ENCODE measurements around the gene TTLL5. TPM values are rescaled to one million over a fixed set of nuclear protein-coding genes. Genes with fewer than 3 reads are reported as not detected.

TTLL5 gene
- total and polyA plus RNA-seq, 2 of the 4 experiments (the other 2 are of a cell fraction): 11.9 to 16.7 TPM

DNA sequence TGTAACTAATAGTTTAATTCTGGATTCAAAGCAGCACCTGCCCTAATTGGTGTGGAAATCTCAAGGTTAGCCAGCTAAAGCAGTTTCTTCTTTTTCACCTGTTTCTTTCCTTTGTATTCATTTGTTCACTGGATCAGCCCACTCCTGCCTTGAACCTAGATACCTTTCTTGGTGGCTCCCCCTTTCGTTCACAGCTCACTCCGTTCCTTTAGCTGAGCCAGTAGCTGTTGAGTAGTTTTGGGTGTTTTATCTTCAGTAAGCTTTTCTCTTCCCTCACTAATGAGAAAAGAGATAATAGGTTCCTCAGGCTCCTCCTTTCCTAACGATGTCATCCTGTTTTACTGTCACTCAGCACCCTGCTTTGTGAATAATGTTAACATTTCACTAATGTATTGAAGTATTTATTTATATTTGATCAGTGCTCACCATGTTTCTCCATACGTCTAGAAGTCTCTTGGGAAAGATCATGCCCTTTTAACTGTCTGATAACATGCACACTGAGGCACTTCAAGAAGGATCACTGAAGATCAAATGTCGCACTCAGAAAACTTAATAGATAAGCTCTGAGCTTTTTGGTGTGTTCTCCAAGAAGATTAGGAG is 199.6 kb downstream of the TTLL5 start:
- BruUV-seq (replicated peaks): no TSS peak
- Histone ChIP-seq H3K27ac (ENCODE audit: insufficient read depth, low read length) (no peak overlapping the region), H2AFZ (replicated peaks; ENCODE audit: low read length, poor library complexity) (no peak overlapping the region), H3K4ac (ENCODE audit: low read depth, low read length) (peak overlapping the region; percentile 22; the same call in 1 of the 2 replicates), H2BK120ac (ENCODE audit: low read depth, low read length) (peak overlapping the region; percentile 63; the same call in 1 of the 2 replicates), H2BK15ac (ENCODE audit: low read depth, low read length) (no peak overlapping the region), H3K14ac (replicated peaks; ENCODE audit: low read depth, low read length) (peak overlapping the region; percentile 3; the same call in 1 of the 2 replicates), H4K91ac (ENCODE audit: insufficient read depth, low read depth, low read length) (no peak overlapping the region), H2BK20ac (ENCODE audit: low read depth, low read length) (peak overlapping the region; percentile 24; the same call in 1 of the 2 replicates), H4K8ac (ENCODE audit: low read depth in 2 of 2, low read length in 2 of 2) (peak overlapping the region in 1 of 2 experiments; percentile 21; a peak in 1 of 4 replicates), H3K79me1 (ENCODE audit: low read depth in 1 of 2, low read length in 2 of 2) (no peaks in the 10 kb centered on the region; a peak in 1 of 4 replicates), H2BK5ac (ENCODE audit: low read depth, low read length, poor library complexity, severe bottlenecking) (peak overlapping the region; percentile 16), H3K4me3 (ENCODE audit: insufficient read depth, low read depth, low read length) (no peak overlapping the region), H4K20me1 (ENCODE audit: insufficient read depth, low read length) (no peaks in the 10 kb centered on the region), H3K9me1 (ENCODE audit: insufficient read depth, low read length) (peaks cover 8% of the 10 kb centered on the region), H3K56ac (ENCODE audit: extremely low read depth, insufficient read depth, low read length) (no peak overlapping the region), H4K5ac (ENCODE audit: low read depth, low read length) (no peak overlapping the region), H2AK5ac (ENCODE audit: low read depth, low read length) (0 out of 2 replicates have a peak overlapping the region, but pooled peaks have one; percentile 12), H3K9ac (ENCODE audit: low read depth, low read length) (no peak overlapping the region), H3K27me3 (ENCODE audit: control insufficient read depth, insufficient read depth, low read length) (no peaks in the 10 kb centered on the region), H3K4me1 (ENCODE audit: control insufficient read depth, insufficient read depth, low read length) (peaks cover 17% of the 10 kb centered on the region), H3K23ac (ENCODE audit: low read depth, low read length) (0 out of 2 replicates have a peak overlapping the region, but pooled peaks have one; percentile 41), H3K36me3 (ENCODE audit: control insufficient read depth, insufficient read depth, low read length) (no peaks in the 10 kb centered on the region), H3K9me3 (ENCODE audit: control insufficient read depth, insufficient read depth, low read length) (no peaks in the 10 kb centered on the region), H3K4me2 (ENCODE audit: low read depth, low read length) (peak overlapping the region; percentile 63; the same call in 1 of the 2 replicates), H2AK9ac (replicated peaks; ENCODE audit: low read depth, low read length, poor library complexity) (no peak overlapping the region), H3K18ac (ENCODE audit: low read depth, low read length) (peak overlapping the region; percentile 42)
- dilution Hi-C loops (cut with HindIII; ENCODE audit: low sequenced_read_pairs, unreplicated experiment): no loop called here
- intact Hi-C loops (cut with micrococcal nuclease): no loop called here
- in situ Hi-C loops (cut with MboI; ENCODE audit: low sequenced_read_pairs): no loop called here
- no CpG with 5 or more reads among the region's 5 CpGs for WGBS, 2 experiments (ENCODE audit: extremely low coverage in 2 of 2, insufficient read length in 1 of 2)
- ChIA-PET POLR2A (ENCODE audit: unreplicated experiment) (no interaction called here), CTCF (interaction anchor here (1.7 kb wide), 1 partner anchor 24 kb away, joined by 4 read pairs; no protein-coding TSS in a partner anchor)
- TF ChIP-seq MAZ (IDR thresholded peaks at IDR 0.05; ENCODE audit: borderline replicate concordance, low read depth, low read length): no peak
- no peak for TF ChIP-seq MXI1 (IDR thresholded peaks at IDR 0.05; ENCODE audit: borderline replicate concordance, low read depth, low read length)
- TF ChIP-seq, protein P1, sequence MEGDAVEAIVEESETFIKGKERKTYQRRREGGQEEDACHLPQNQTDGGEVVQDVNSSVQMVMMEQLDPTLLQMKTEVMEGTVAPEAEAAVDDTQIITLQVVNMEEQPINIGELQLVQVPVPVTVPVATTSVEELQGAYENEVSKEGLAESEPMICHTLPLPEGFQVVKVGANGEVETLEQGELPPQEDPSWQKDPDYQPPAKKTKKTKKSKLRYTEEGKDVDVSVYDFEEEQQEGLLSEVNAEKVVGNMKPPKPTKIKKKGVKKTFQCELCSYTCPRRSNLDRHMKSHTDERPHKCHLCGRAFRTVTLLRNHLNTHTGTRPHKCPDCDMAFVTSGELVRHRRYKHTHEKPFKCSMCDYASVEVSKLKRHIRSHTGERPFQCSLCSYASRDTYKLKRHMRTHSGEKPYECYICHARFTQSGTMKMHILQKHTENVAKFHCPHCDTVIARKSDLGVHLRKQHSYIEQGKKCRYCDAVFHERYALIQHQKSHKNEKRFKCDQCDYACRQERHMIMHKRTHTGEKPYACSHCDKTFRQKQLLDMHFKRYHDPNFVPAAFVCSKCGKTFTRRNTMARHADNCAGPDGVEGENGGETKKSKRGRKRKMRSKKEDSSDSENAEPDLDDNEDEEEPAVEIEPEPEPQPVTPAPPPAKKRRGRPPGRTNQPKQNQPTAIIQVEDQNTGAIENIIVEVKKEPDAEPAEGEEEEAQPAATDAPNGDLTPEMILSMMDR (conservative IDR thresholded peaks at IDR 0.05; ENCODE audit: low read depth, low read length): no peak
- TF ChIP-seq CHD1 (IDR thresholded peaks at IDR 0.05; ENCODE audit: low read depth, low read length): no peak
- no peak for TF ChIP-seq FOS (IDR thresholded peaks at IDR 0.05; ENCODE audit: low read depth, low read length)
- DNase-seq: no peak
- no peak for ATAC-seq (ENCODE audit: low read depth)
